Gastroesophageal sphincter (tissue), 4 donors: ENCODE data around the gene CLEC1A. TPM values are rescaled to one million over a fixed set of nuclear protein-coding genes. Genes with fewer than 3 reads are reported as not detected.

Experiments
- ATAC-seq: fragments of 150-250 bp; one replicate; pipeline ENCODE4 v1.9.1; 2016; ENCODE audit warnings: mild to moderate bottlenecking, moderate library complexity
- H3K27ac ChIP-seq, 4 donors: fragments of 200-600 bp; sonication (generic) in 3 of 4; 1 replicate in 3 of 4; 2 replicates in 1 of 4; pipeline ENCODE4 v1.5.1; 2016 to 2019
- H3K27me3 ChIP-seq: fragments of 200-600 bp; sonication (generic); one replicate; pipeline ENCODE4 v1.5.1; 2019
- H3K36me3 ChIP-seq, 2 donors: fragments of 200-600 bp; sonication (generic); one replicate each; pipeline ENCODE4 v1.5.1; 2019; ENCODE audit warnings: control low read depth in 1 of 2
- H3K4me1 ChIP-seq, 3 donors: fragments of 200-600 bp; sonication (generic); 1 replicate in 2 of 3; 2 replicates in 1 of 3; pipeline ENCODE4 v1.5.1; 2016 to 2019; ENCODE audit warnings: control low read depth in 2 of 3
- H3K4me3 ChIP-seq, 2 donors: fragments of 200-600 bp; sonication (generic); one replicate each; pipeline ENCODE4 v1.5.1; 2019; ENCODE audit warnings: mild to moderate bottlenecking in 1 of 2, moderate library complexity in 1 of 2
- H3K9me3 ChIP-seq, 3 donors: fragments of 200-600 bp; sonication (generic); one replicate each; pipeline ENCODE4 v1.5.1; 2017 to 2019; ENCODE audit warnings: control low read depth in 2 of 3
- EP300 ChIP-seq: sonication (generic); formaldehyde crosslinking; IDR thresholded peaks from one replicate; pipeline ENCODE4 v1.6.1; 2017; ENCODE audit warnings: antibody characterized with exemption, mild to moderate bottlenecking
- POLR2A ChIP-seq, 2 donors: fragments of 450-650 bp; IDR thresholded peaks; one replicate each; pipeline ENCODE4 v1.6.1; 2017; ENCODE audit warnings: antibody characterized with exemption in 2 of 2, mild to moderate bottlenecking in 2 of 2, moderate library complexity in 1 of 2
- POLR2AphosphoS5 ChIP-seq: sonication (generic); formaldehyde crosslinking; IDR thresholded peaks from one replicate; pipeline ENCODE4 v1.6.1; 2017; ENCODE audit warnings: antibody characterized with exemption
- WGBS, 2 donors: methylation state at CpG; one replicate each; pipeline ENCODE4 v1.1.5; 2018; ENCODE audit warnings: low coverage in 1 of 2; 5-methylcytosine and 5-hydroxymethylcytosine counted together
- total RNA-seq, 4 donors: library from RNA; depleted of rRNA; stranded (reverse); fragments of >200 nt; gene quantifications; one replicate each; pipeline ENCODE4 v1.1.0, GENCODE V29; 2016
- TF ChIP-seq, protein P1 (sequence below), 4 experiments: fragments of 200-600 bp in 2 of 4; fragments of 450-650 bp in 2 of 4; sonication (generic) in 1 of 4; IDR thresholded peaks; one replicate each; pipeline ENCODE4 v1.5.1; 2017 to 2019; ENCODE audit warnings: antibody characterized with exemption in 4 of 4, mild to moderate bottlenecking in 2 of 4, moderate library complexity in 2 of 4

CLEC1A gene
- total RNA-seq, 4 donors from 2014 or later: 1.4 to 4.7 (median 2.4) TPM

DNA sequence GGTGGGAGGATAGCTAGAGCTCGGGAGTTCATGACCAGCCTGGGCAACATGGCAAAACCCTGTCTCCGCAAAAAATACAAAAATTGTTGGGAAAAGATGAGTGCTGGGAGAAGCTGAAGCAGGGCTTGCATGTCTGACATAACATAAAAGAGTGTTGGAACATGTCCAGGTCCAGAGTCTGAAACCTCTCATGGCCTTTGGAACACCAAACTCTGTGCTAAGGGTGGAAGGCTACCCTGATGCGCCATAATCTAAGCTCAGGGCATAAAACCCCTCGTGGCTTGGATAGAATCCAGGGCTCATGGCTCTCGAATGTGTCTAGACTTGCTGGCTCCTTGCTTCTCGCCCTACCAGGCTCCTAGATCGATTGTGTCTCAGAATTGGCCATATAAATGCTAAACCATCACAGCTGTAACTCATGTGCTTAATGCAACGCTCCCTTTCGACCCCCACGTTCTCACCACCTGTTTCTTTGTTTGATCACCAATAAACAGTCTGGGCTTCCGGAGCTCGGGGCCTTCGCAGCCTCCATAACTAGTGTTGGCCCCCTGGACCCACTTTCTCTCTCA, 37.9 kb upstream of the CLEC1A start:
- H3K27me3 ChIP-seq: no peaks in the 10 kb centered on the region
- H3K36me3 ChIP-seq: no peaks in the 10 kb centered on the region
- no peak overlapping the region for H3K4me3 ChIP-seq
- no peaks in the 10 kb centered on the region for H3K4me1 ChIP-seq
- H3K27ac ChIP-seq: no peak overlapping the region
- TF ChIP-seq, protein P1, sequence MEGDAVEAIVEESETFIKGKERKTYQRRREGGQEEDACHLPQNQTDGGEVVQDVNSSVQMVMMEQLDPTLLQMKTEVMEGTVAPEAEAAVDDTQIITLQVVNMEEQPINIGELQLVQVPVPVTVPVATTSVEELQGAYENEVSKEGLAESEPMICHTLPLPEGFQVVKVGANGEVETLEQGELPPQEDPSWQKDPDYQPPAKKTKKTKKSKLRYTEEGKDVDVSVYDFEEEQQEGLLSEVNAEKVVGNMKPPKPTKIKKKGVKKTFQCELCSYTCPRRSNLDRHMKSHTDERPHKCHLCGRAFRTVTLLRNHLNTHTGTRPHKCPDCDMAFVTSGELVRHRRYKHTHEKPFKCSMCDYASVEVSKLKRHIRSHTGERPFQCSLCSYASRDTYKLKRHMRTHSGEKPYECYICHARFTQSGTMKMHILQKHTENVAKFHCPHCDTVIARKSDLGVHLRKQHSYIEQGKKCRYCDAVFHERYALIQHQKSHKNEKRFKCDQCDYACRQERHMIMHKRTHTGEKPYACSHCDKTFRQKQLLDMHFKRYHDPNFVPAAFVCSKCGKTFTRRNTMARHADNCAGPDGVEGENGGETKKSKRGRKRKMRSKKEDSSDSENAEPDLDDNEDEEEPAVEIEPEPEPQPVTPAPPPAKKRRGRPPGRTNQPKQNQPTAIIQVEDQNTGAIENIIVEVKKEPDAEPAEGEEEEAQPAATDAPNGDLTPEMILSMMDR (IDR thresholded peaks at IDR 0.05): no peak
- TF ChIP-seq EP300 (no peak), POLR2AphosphoS5 (no peak), POLR2A (IDR thresholded peaks at IDR 0.05) (no peak)
- WGBS, 2 donors: 74 to 84% methylated on average over 10 of the region's 13 CpGs
- no peak for ATAC-seq
- no peaks in the 10 kb centered on the region for H3K9me3 ChIP-seq

DNA sequence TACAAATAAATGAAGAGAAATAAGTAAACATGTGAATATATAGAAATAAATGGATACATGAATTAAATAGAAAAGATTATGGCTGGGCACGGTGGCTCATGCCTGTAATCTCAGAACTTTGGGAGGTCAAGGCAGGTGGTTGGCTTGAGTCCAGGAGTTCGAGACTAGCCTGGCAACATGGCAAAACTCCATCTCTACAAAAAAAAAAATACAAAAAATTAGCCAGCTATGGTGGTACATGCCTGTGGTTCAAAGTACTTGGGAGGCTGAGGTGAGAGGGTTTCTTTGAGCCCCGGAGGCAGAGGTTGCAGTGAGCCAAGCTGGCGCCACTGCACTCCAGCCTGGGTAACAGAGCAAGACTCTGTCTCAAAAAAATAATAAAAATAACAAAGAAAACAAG, 36.3 kb upstream of the CLEC1A start:
- no peak for ATAC-seq
- 48 to 65% methylated on average over 3 to 4 of the region's 4 CpGs for WGBS, 2 donors
- H3K4me1 ChIP-seq: no peaks in the 10 kb centered on the region

DNA sequence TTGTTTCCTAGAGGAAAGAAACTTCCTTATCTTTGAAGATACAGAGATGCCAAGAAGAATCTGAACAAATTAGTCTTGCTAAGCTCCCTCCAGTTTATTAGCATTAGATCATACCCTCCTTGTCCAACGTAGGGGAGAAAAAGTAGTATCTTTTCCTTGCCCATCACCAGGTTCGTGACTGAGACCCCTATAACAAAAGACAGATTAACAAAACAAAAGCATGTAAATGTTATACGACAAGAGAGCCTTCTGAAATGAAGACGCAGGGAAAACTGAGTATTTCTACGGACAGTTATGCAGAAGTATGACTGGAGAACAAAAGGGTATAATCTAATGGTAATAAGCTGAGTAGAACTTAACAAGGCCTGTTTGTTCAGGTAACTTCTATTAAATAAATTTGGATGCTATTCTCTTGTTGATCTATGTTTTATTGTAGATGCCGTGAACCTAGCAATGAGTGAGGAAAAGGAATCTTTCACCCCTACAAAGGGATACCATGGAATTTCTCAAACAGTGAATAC, 34.1 kb upstream of the CLEC1A start:
- Histone ChIP-seq H3K36me3 (no peaks in the 10 kb centered on the region), H3K27ac (no peak overlapping the region), H3K27me3 (no peaks in the 10 kb centered on the region), H3K9me3 (no peaks in the 10 kb centered on the region), H3K4me3 (no peak overlapping the region), H3K4me1 (no peaks in the 10 kb centered on the region)
- 76 to 89% methylated on average over 4 to 6 of the region's 6 CpGs for WGBS, 2 donors
- no peak for ATAC-seq
- TF ChIP-seq, protein P1 (IDR thresholded peaks at IDR 0.05): no peak
- TF ChIP-seq POLR2AphosphoS5 (no peak), POLR2A (IDR thresholded peaks at IDR 0.05) (no peak), EP300 (no peak)

More for the DNA sequence above, 36.3 kb upstream of the CLEC1A start:
- H3K27ac ChIP-seq: no peak overlapping the region
- H3K4me3 ChIP-seq: no peak overlapping the region
- TF ChIP-seq, protein P1 (IDR thresholded peaks at IDR 0.05): no peak
- no peak for TF ChIP-seq POLR2AphosphoS5
- no peak for TF ChIP-seq POLR2A (IDR thresholded peaks at IDR 0.05)
- TF ChIP-seq EP300: no peak
- no peaks in the 10 kb centered on the region for H3K27me3 ChIP-seq
- H3K36me3 ChIP-seq: no peaks in the 10 kb centered on the region
- no peaks in the 10 kb centered on the region for H3K9me3 ChIP-seq

DNA sequence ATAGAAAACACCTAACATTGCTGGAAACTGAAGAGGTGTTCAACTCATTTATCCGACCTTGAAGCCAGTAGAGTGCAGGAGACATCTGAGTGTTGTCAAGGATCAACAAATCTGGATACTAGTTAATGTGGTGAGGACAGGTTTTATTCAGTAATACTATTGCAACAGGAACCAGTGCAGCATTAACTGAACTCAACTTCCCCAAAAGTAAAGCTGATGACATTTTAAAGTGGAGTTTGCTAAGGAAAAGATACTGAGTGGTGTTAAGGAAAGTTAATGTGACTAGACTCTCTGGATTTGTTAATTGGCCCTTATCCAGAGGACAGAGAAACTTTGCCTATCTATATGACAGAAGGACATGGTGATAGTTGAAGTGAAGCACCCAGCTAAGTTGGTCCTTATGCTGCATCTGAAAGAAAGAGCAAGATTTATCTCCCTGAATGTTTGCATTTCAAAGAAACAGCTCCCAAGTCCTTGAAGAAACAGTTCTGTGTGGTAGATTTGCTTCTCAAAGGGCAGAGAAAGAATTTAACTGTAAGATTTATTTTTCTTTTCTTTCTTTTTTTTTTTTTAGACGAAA, 32.4 kb upstream of the CLEC1A start:
- 56 to 100% methylated on average over 1 to 2 of the region's 2 CpGs for WGBS, 2 donors
- Histone ChIP-seq H3K4me3 (no peak overlapping the region), H3K4me1 (no peaks in the 10 kb centered on the region), H3K36me3 (no peaks in the 10 kb centered on the region), H3K27ac (peak overlapping the region in 1 of 4 donors; percentile 37), H3K9me3 (no peaks in the 10 kb centered on the region), H3K27me3 (no peaks in the 10 kb centered on the region)
- TF ChIP-seq POLR2AphosphoS5 (no peak), EP300 (no peak), POLR2A (IDR thresholded peaks at IDR 0.05) (no peak)
- TF ChIP-seq, protein P1 (IDR thresholded peaks at IDR 0.05): no peak
- no peak for ATAC-seq

DNA sequence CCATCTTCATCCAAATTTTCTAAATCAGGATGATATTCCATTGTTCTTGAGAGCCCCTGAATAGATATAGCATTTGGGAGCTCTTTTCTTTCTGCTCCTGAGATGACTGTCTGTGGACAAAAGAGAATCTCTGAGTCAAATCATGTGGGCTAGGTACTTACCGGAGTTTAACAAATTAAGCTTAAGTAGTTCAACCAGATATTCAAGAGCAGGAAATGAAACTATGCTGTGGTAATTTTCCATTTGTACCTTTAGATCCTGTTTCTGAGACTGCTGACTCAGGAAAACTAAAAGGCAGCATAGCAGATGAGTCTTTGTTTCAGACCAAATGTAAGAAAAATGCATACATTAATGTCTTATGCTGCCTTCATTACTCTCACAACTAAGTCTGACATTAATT, 31.3 kb upstream of the CLEC1A start, which contains the start of gene CLEC7A:
TSS of gene CLEC7A (minus strand) at position 158 of the 400 bp plus-strand sequence. CDS start at position 41, 117 bp downstream.
- ATAC-seq: no peak
- H3K36me3 ChIP-seq: no peaks in the 10 kb centered on the region
- H3K27me3 ChIP-seq: no peaks in the 10 kb centered on the region
- H3K27ac ChIP-seq: peak within 1 kb of the TSS in 1 of 4 donors; percentile 3
- no peaks in the 10 kb centered on the region for H3K4me1 ChIP-seq
- TF ChIP-seq POLR2AphosphoS5 (no peak), EP300 (no peak), POLR2A (IDR thresholded peaks at IDR 0.05) (no peak)
- TF ChIP-seq, protein P1 (IDR thresholded peaks at IDR 0.05): no peak
- no peaks in the 10 kb centered on the region for H3K9me3 ChIP-seq
- H3K4me3 ChIP-seq: peak within 1 kb of the TSS in 1 of 2 donors; percentile 2
- 62 to 92% methylated on average over 1 of the region's 1 CpG for WGBS, 2 donors
